ENCODE results near the gene COQ4.

- TF ChIP-seq CTCF (IDR thresholded peaks at IDR 0.05; ENCODE audit: borderline replicate concordance, extremely low read depth, low read length, poor library complexity, severe bottlenecking) (no peak), EZH2 (IDR thresholded peaks at IDR 0.05; ENCODE audit: borderline replicate concordance, low read depth, low read length, severe bottlenecking) (no peak)
These were observed 18.3 kb upstream of the COQ4 start for GRCh38 chr9:128304136-128304970.
